GM19324 (cell line): ENCODE results near the gene ARID4B.
"Not testable (repeated sequence)": the region's sequence is repeated elsewhere in the genome, so short reads cannot be mapped to it uniquely, and the experiment has no call there.

Experiments used
- ATAC-seq: cut with Tn5 transposase; IDR thresholded peaks from one replicate; pipeline ENCODE4 v1.9.1; 2021; ENCODE audit warnings: mild to moderate bottlenecking, moderate library complexity; ENCODE audit not compliant: unreplicated experiment, low FRiP score

Gene ARID4B, protein sequence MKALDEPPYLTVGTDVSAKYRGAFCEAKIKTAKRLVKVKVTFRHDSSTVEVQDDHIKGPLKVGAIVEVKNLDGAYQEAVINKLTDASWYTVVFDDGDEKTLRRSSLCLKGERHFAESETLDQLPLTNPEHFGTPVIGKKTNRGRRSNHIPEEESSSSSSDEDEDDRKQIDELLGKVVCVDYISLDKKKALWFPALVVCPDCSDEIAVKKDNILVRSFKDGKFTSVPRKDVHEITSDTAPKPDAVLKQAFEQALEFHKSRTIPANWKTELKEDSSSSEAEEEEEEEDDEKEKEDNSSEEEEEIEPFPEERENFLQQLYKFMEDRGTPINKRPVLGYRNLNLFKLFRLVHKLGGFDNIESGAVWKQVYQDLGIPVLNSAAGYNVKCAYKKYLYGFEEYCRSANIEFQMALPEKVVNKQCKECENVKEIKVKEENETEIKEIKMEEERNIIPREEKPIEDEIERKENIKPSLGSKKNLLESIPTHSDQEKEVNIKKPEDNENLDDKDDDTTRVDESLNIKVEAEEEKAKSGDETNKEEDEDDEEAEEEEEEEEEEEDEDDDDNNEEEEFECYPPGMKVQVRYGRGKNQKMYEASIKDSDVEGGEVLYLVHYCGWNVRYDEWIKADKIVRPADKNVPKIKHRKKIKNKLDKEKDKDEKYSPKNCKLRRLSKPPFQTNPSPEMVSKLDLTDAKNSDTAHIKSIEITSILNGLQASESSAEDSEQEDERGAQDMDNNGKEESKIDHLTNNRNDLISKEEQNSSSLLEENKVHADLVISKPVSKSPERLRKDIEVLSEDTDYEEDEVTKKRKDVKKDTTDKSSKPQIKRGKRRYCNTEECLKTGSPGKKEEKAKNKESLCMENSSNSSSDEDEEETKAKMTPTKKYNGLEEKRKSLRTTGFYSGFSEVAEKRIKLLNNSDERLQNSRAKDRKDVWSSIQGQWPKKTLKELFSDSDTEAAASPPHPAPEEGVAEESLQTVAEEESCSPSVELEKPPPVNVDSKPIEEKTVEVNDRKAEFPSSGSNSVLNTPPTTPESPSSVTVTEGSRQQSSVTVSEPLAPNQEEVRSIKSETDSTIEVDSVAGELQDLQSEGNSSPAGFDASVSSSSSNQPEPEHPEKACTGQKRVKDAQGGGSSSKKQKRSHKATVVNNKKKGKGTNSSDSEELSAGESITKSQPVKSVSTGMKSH (N-terminal part only)

GRCh38 chr1:235327559-235328270 lies at the start of gene ARID4B:
Gene ARID4B (minus strand): TSS chr1:235328179. CDS start chr1:235326919, 1,260 bp downstream.
- ATAC-seq: peak; percentile 11

DNA sequence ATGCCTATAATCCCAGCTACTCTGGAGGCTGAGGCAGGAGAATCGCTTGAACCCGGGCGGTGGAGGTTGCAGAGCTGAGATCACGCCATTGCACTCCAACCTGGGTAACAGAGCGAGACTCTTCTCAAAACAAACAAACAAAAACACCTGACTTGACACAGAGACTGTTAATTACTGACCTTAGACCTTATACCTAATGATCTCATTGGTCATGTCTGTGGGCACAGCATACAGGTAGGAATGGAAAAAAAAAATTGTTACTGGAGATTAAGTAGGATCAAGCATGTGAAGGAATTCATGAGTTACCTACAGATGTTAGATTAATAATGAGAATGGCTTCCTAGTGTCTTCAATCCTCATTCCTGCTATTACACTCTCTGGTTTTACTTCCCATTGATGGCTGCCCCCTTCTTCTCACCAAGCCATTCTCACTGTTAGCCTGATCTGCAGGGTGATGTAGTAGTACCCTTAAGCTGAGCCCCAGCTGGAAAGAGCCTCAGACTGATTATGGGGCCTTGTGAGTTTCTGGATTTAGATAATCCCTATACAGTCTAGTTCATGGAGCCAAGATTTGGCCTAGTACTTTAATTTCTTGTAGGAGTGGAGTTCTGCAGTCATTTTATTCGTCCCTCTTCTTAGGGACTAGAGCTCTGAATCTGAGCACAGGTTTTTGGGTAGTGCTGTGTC lies 48.1 kb upstream of the ARID4B start:
- no peak for ATAC-seq

DNA sequence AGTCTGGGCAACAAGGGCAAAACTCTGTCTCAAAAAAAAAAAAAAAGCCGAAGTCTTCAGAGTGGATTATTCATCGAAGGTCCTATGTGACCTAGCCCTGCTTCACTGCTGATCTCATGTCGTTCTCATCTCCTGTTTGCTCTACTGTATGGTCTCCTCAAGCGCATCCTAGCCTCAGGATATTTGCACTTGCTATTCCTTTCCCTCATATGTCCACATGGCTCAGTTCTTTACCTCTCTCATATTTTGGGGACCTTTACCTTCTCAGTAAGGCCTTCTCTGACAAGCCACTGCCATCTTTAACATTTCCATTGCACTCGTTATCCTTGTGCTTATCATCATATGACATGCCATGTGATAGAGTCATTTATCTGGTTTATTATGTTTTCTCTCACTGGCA lies 41.8 kb upstream of the ARID4B start:
- ATAC-seq: no peak

- no peak for ATAC-seq
Measured at GRCh38 chr1:235368428-235368827, 40.4 kb upstream of the ARID4B start.

GRCh38 chr1:235367000-235367908 lies 39.3 kb upstream of the ARID4B start, which contains the start of gene TBCE:
Gene TBCE (plus strand): TSS chr1:235367427. CDS start chr1:235380050, 12,623 bp downstream.
- peak; percentile 100 for ATAC-seq

- no peak for ATAC-seq
Measured at GRCh38 chr1:235366286-235366685, 38.3 kb upstream of the ARID4B start.

DNA sequence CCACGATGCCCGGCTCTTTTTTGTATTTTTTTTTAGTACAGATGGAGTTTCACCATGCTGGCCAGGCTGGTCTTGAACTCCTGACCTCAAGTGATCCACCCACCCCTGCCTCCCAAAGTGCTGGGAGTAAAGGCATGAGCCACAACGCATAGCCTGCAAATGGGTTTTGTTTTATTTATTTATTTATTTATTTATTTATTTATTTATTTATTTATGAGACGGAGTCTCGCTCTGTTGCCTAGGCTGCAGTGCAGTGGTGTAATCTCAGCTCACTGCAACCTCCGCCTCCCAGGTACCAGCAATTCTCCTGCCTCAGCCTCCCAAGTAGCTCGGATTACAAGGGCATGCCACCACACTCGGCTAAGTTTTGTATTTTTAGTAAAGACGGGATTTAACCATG lies 36.2 kb upstream of the ARID4B start:
- not testable (repeated sequence) for ATAC-seq

DNA sequence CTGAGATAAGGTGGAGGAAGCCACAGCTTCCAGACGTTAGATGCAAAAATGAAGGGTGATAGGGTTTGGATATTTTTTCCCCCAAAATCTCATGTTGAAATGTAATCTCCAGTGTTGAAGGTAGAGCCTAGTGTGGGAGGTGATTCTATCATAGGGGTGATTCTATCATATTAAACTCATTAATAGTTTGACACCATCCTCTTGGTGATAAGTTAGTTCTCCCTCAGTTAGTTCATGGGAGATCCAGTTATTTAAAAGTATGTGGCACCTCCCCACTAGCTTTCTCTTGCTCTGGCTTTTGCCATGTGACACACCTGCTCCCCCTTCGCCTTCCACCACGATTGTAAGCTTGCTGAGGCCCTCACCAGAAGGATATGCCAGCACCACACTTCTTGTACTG lies 30.9 kb upstream of the ARID4B start:
- no peak for ATAC-seq

GRCh38 chr1:235357485-235358373 lies 29.8 kb upstream of the ARID4B start:
- ATAC-seq: no peak

GRCh38 chr1:235351898-235352297 lies 23.9 kb upstream of the ARID4B start:
- no peak for ATAC-seq

DNA sequence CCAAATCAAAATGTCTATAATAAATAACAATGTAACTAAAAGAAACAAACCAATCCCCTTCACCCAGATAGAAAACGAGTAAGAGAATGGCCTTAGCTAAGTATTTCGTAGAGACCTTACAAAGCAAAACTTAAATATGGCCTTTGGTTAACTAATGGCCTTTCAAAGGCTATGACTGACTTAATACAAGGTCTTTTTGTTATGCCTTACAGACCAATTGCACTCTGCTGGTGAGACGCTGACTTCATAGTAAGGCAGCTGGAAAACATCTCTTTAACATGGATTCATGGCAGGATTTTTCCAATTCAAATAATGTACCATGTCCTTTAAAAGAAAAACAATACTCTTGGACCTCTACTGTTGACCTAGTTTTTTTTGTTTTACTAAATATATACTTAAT lies 23.5 kb upstream of the ARID4B start:
- ATAC-seq: no peak

DNA sequence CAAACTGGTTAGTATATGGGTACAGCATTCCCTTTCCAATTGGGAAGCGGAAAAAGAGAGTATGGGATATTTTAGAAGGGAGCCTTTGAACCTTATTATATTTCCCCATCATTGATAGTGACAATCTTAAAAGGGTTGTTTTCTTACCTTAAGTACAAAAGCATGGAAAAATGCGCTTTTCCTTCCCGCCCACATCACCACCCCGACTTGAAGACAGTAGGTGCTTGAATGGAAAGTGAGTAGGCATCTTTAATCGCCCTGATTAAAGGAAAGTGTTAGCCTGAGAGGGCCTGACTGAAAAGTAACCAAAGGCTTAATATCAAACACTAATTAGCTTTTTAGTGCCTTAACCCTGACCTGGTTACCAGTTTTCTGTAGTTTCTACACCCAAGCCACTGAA lies 15.7 kb upstream of the ARID4B start:
- ATAC-seq: no peak

DNA sequence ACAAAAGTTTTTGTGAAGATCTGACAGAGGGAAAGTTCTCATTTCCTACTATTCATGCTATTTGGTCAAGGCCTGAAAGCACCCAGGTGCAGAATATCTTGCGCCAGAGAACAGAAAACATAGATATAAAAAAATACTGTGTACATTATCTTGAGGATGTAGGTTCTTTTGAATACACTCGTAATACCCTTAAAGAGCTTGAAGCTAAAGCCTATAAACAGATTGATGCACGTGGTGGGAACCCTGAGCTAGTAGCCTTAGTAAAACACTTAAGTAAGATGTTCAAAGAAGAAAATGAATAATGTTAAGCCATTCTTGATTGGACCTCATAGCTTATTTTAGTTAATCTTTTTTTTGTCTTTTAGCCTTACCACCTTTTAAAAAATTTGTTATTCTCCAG lies 14.5 kb upstream of the ARID4B start:
- ATAC-seq: no peak

- no peak for ATAC-seq
Measured at GRCh38 chr1:235342039-235342438, 14.1 kb upstream of the ARID4B start.

- no peak for ATAC-seq
Measured at GRCh38 chr1:235341334-235341733, 13.4 kb upstream of the ARID4B start.

GRCh38 chr1:235339746-235340145 lies 11.8 kb upstream of the ARID4B start:
- no peak for ATAC-seq

DNA sequence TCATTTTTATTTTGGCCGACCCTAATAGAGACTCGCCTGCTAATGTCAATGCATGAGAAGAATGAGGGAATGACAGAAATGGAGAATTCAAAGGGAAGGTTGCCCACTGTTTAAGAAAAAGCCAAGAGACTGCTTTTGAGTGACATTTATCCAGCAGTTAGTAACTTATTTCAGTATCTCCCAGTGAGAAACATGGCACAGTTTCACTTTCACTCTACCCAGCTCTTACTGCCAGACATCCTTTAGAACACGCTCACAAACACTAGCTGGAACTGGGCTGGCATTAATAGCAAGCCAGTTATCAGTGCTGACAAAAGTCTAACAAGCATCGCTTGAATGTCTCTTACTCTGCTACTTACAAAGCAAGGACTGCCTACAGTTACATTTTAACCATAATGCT lies 8.9 kb upstream of the ARID4B start:
- no peak for ATAC-seq

DNA sequence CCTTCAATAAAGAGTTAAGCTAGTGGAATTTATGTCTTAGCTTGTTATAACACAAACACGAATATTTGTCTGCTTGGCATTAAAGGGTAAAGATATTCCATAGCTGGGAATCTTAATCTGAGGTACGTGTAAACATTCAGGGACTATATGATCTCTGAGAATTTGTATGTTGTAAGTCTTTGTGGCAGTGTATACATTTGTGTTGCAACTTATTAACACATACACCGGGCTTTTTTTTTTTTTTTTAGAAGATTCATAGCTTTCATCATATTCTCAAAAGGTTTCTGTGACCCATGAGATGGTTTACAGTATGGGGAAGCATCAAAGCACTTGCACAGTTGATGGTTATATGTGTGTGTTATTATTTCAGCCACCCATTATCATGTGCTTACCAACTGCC lies 3.4 kb upstream of the ARID4B start:
- no peak for ATAC-seq
